ENCODE data around the gene EPB41L3.

- no peak for TF ChIP-seq EZH2 (IDR thresholded peaks at IDR 0.05; ENCODE audit: insufficient read depth, poor library complexity, severe bottlenecking)
- no peak for TF ChIP-seq EZH2phosphoT487 (IDR thresholded peaks at IDR 0.05; ENCODE audit: insufficient read depth, low read depth)
Measured at GRCh38 chr18:5519448-5520298, 24.1 kb downstream of the EPB41L3 start.

Measured in GM23248 (cell line).